22Rv1 (cell line): ENCODE data around the gene RSPH9.

Experiments used
- ZFX ChIP-seq: fragments of 450-650 bp; IDR thresholded peaks from 2 replicates; pipeline ENCODE4 v1.6.1; 2017; ENCODE audit warnings: antibody characterized with exemption, borderline replicate concordance
- TF ChIP-seq, protein P1 (sequence below): fragments of 450-650 bp; IDR thresholded peaks from 2 replicates; pipeline ENCODE4 v1.5.1; 2017; ENCODE audit warnings: mild to moderate bottlenecking

DNA sequence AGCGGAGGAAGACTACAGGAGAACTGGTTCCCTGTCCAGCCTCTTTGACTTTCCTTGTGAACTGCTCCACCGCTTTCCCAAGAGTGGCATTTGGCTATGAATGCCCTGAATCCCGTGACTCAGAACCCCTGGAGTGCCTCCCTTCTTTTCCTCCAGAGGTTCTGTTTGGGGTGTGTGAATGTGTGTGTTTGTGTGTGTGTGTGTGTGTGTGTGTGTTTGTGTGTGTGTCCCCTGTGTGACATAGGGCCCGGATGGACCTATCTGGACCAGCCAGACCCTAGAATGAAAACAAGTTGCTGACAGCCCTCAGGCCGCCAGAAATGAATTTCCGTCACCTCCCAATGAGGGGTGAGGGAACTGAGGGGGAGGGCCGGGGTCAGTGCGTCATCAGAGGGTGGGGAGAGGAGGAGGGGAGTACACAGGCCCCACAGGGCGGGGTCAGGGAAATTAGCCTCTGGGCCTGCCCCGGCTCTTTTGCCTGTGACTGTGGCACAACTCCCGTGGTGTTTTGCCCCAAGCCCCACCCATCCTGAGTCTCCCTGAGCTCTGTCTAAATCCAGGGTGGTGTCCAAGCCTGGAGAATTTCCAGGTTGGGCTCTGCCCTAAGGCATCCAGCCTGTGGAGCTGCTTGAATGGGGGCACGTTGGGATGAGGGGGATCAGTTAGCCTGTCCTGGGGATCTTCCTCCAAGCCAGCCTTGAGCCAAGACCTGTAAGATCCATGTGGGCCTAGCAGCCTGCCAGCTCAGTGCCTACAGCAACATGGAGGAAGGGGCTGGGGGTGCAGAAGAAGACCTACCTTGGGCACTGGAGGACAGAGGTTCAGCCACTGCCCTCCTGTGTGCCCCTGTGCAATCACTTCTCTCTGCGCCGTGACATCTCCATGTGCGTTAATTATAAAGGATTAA lies 58.0 kb downstream of the RSPH9 start:
- TF ChIP-seq, protein P1, sequence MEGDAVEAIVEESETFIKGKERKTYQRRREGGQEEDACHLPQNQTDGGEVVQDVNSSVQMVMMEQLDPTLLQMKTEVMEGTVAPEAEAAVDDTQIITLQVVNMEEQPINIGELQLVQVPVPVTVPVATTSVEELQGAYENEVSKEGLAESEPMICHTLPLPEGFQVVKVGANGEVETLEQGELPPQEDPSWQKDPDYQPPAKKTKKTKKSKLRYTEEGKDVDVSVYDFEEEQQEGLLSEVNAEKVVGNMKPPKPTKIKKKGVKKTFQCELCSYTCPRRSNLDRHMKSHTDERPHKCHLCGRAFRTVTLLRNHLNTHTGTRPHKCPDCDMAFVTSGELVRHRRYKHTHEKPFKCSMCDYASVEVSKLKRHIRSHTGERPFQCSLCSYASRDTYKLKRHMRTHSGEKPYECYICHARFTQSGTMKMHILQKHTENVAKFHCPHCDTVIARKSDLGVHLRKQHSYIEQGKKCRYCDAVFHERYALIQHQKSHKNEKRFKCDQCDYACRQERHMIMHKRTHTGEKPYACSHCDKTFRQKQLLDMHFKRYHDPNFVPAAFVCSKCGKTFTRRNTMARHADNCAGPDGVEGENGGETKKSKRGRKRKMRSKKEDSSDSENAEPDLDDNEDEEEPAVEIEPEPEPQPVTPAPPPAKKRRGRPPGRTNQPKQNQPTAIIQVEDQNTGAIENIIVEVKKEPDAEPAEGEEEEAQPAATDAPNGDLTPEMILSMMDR: no peak
- TF ChIP-seq ZFX: no peak
